NCI-H82 (cell line): ENCODE data around the gene RNF220.

Experiments
- DNase-seq: peaks from one replicate; lab custom pipeline; 2025; lab: John Stamatoyannopoulos, UW

Gene RNF220

GRCh38 chr1:44436401-44437106, 31.5 kb downstream of the RNF220 start:
- DNase-seq, result no peak

DNA sequence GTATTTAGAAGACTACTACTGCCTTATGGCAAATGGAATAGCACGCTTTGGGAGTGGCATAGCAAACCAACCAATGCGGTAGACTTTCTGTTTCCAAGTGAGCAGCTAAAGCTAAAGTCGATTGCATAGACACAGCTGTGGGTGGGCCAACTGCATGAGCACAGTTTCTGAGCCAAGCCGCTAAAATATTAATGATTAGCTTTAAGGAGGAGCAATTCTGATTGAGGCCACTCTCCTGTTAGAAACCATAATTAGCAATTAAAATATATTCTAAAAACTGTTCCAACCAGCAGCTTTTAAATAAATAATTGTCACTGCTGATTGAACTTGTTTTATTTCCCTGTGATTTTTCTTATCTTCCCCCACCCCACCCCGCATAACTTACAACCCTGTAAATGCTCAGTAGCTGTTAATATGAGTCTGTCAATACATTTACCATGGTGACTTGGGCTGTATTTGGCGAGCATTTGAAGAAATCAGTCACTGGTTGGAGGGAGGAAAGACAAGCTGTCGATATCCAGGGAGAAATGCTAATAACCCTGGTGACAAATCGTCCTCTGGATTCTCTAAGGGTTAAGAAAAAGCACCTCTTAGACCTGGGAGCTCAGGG, 32.2 kb downstream of the RNF220 start:
- no peak for DNase-seq

GRCh38 chr1:44442791-44443190, 37.7 kb downstream of the RNF220 start:
- no peak for DNase-seq

GRCh38 chr1:44447051-44447810, 42.2 kb downstream of the RNF220 start:
- DNase-seq, result no peak

DNA sequence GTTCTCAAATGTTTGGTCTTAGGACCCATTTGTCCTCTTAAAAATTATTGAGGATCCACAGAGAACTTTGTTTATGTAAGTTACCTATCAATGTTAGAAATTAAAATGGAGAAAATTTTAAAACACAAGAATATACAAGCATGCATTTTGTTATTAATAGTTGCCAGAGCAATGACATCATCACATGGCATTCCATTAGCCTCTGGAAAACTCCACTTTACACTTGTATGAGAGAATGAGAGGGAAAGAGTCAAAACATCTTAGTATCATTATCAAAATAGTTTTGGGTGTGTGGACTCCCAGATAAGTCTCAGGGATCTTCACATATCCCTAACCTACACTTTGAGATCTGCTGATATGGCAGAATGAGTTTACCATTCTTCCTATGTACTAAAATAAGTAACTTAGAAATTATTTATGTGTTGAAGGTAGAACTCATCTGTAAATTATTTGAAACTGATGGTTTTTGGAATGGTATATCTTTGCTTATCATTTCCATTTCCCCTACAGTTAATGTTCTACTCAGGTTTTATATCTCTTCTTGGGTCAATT, 48.8 kb downstream of the RNF220 start:
- DNase-seq, result no peak

GRCh38 chr1:44454704-44455103, 49.6 kb downstream of the RNF220 start:
- no peak for DNase-seq

GRCh38 chr1:44460107-44460882, 55.2 kb downstream of the RNF220 start:
- DNase-seq, result no peak

GRCh38 chr1:44464361-44464760, 59.3 kb downstream of the RNF220 start:
- DNase-seq, result no peak

- DNase-seq, result no peak
Measured at GRCh38 chr1:44467566-44467965, 62.5 kb downstream of the RNF220 start.

DNA sequence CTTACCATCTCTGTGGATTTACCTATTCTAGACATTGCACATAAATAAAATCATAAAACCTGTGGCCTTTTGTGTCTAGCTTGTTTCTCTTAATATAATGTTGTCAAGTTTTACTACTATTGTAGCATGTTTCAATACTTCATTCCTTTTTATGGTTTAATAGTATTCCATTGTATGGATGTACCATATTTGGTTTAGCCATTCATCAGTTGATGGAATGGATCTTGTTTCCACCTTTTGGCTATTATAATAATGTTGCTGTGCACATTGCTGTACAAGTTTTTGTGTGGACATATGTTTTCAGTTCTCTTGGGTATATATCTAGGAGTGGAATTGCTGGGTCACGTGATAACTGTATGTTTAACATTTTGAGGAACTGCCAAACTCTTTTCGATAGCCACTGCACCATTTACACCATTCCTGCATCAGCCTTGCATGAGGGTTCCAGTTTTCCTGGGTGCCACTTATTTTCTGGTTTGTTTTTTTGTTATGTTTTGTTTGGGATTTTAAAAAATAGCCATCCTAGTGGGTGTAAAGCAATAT, 66.9 kb downstream of the RNF220 start:
- DNase-seq, result no peak

DNA sequence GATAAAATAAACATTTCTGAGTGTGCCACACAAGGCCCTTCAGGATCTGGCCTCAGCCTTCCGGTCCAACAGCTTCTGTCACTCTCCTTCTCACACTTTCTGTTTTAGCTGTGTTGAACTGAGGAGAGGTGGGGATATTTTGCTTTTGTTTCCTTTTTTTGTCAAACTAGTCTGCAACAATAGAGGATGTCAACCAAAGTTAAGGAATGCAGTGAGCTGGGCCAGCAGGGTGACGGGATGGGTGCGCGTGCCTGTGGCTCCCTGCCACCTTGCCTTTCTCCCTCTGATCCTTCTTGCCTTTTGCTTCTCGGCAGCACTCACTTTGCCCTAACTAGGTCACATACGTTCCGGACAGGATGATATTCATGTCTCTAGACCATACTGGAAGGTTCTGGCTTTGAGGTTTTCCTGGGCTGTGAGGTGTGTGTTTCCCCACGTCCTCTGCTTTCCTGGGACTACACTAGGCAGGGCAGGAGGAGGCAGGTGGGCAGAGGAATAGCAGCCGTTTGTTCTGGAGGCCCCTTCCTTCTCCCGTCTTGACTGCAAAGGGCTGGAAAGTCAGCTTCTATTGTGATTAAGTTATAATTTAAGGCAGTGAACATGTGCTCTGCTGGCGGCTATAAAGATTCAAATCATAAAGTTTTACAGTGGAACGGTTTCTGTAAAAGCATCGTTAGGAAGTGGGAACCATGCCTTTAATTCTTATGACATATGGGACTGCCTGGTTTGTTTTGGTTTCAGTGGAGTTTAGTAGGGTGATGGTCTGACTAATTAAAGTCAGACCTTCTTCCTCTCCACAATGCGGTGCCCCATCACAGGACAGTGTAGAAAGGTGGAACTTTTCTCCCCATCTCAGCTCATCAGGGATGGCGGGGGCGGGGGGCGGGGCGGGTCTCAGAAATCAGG, 67.8 kb downstream of the RNF220 start:
- DNase-seq, result no peak

DNA sequence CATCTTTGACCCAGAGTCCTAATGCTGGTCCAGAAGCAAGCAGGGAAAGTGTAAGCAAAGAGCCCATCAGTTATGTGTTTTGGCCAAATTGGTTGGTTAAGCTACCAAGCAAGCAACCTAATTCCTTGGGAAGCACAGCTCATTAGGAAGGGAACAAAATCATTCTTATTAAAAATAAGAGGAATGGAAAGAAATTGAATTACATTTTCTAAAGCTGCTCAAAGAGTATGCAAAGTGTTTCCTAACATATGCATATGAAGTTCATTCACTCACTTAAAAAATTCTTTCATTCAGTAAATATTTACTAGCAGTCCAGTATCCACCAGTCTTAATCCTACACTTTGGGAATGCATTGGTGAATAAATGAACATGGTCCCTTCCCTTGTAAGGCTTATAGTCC, 71.8 kb downstream of the RNF220 start:
- DNase-seq, result no peak

DNA sequence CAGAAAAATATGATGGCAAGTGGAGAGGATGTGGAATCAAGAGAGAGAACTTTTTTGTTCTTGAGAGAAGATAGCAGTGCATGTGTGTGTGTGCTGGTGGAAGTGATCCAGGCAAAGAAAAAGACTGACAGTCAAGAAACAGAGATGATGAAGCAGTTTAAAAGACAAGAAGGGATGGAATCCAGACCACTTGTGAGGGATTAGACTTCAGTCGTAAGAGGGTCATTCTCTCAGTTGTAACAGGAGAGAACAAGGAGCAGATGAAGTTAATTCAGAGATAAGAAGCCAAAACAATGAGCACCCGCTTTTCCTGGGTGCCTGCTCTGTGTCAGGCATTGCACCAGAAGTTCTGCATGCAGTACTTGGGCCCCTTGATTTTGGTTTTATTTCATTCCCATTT, 76.6 kb downstream of the RNF220 start:
- DNase-seq, result no peak

- no peak for DNase-seq
Measured at GRCh38 chr1:44483089-44483874, 78.2 kb downstream of the RNF220 start.

- DNase-seq, result no peak
Measured at GRCh38 chr1:44484155-44484688, 79.2 kb downstream of the RNF220 start.

DNA sequence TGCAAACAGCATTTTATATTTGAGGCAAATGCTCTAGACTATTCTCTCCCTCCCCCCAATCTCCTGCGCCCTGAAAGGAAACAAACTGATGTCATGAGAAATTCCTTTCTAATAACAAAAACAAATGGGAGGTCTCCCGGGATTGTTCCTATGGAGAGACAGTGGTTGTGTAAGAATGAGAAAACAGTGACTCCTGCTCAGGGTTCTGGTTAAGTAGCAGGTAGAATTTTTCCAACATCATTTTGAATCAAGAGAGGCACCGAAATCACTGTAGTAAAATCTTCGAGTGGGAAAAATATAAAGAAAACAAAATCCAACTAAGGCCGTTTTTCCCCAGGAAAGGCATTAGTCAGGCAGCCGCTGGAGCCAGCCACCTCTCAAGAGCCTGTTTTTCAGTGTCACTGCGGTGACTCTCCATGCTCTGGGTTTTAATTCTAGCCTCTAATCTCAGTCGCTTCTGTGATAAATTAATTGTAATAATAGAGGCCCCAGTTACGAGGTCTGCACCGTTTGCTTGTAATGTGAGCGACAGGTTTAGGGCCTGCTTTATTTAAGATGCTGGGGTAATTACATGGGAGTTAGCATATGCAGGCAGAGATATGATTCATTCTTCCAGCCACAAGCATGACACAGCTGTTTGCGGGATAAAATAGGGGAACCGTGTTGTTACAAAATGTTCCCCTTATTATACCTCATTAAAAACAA, 80.3 kb downstream of the RNF220 start:
- DNase-seq, result no peak

DNA sequence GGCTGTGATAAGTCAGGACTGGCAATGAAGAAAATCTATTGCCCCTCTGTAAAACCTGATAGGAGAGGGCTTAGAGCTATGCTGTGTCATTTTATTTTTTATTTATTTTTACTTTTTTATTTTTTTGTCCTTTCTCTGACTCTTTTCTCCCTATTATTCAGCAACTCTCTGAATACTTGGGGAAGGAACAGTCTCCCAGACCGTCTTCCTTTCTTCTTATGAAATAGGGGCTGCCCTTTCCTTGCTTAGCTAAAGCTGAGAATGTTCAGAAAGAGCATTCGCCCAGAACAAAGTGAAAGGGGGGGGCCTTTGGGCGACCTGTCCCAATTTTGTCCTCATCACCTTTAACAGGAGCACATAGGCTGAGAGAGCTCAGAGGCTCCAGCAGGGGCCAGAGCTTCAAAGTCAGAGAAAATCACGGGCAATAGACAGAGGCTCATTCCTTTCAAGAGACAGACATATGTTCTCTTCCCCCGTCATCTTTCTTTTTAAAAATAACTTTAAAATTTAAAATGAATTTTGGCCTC, 80.9 kb downstream of the RNF220 start:
- DNase-seq, result no peak

DNA sequence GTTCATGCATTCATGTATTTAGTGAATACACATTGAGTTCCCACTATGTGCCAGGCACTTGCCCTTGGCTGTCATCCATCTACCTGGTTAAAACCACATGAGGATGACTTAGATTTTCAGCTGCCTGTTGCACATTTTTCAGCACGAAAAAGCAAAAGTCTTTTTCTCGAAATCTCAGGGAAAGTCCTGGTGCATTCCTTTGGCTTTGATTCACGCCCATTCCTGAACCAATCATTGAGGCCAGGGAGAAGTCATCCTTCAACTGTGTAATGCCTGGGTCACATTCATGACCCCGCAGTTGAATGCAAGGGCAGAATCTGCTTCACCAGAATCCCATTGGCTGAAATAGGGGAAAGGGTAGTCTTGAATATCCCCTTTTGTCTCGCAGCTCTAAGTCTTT, 84.4 kb downstream of the RNF220 start:
- no peak for DNase-seq
